Natural killer cell (primary cell): ENCODE results near the gene UNC13B. TPM values are rescaled to one million over a fixed set of nuclear protein-coding genes. Genes with fewer than 3 reads are reported as not detected.

Source experiments
- ATAC-seq, 3 donors: fragments of 150-1000 bp in 2 of 3; fragments of 200-7000 bp in 1 of 3; cut with Tn5 transposase; 1 replicate in 1 of 3; 2 replicates in 2 of 3; pipeline ENCODE4 v1.10.0; 2021; ENCODE audit warnings: mild to moderate bottlenecking in 2 of 3, moderate library complexity in 2 of 3
- DNase-seq, 2 donors: peaks; one replicate each; pipeline versions ENCODE4 v3.0.0 to v3.0.0-alpha.2; 2013 to 2021; ENCODE audit warnings: mixed read lengths in 1 of 2
- H3K27ac ChIP-seq: one replicate; pipeline ENCODE4 v1.5.1; 2013; ENCODE audit warnings: mild to moderate bottlenecking, low read length
- H3K27me3 ChIP-seq: one replicate; pipeline ENCODE4 v1.6.1; 2013; ENCODE audit warnings: low read length; ENCODE audit not compliant: control insufficient read depth, insufficient read depth
- H3K36me3 ChIP-seq: one replicate; pipeline ENCODE4 v1.6.1; 2013; ENCODE audit warnings: low read length; ENCODE audit not compliant: control insufficient read depth, insufficient read depth
- H3K4me1 ChIP-seq: one replicate; pipeline ENCODE4 v1.6.1; 2013; ENCODE audit warnings: low read length; ENCODE audit not compliant: control insufficient read depth, insufficient read depth
- H3K4me3 ChIP-seq: one replicate; pipeline ENCODE4 v1.5.1; 2013; ENCODE audit warnings: low read length
- H3K9me3 ChIP-seq: one replicate; pipeline ENCODE4 v1.6.1; 2013; ENCODE audit warnings: low read length; ENCODE audit not compliant: control insufficient read depth, insufficient read depth
- H3K27ac Mint-ChIP-seq, 2 donors: one replicate each; pipeline ENCODE4 v1.8.0; 2022; ENCODE audit warnings: mild to moderate bottlenecking in 2 of 2, mixed read lengths in 2 of 2, moderate library complexity in 1 of 2
- H3K27me3 Mint-ChIP-seq, 2 donors: one replicate each; pipeline ENCODE4 v1.8.0; 2022; ENCODE audit warnings: low read depth in 2 of 2, mixed read lengths in 2 of 2
- H3K36me3 Mint-ChIP-seq: one replicate; pipeline ENCODE4 v1.8.0; 2022; ENCODE audit warnings: mixed read lengths
- H3K4me1 Mint-ChIP-seq, 2 donors: one replicate each; pipeline ENCODE4 v1.8.0; 2022; ENCODE audit warnings: mixed read lengths in 2 of 2
- H3K4me3 Mint-ChIP-seq: one replicate; pipeline ENCODE4 v1.8.0; 2022; ENCODE audit warnings: mild to moderate bottlenecking, moderate library complexity, mixed read lengths
- H3K9me3 Mint-ChIP-seq, 2 donors: one replicate each; pipeline ENCODE4 v1.8.0; 2022; ENCODE audit warnings: mixed read lengths in 2 of 2
- WGBS: methylation state at CpG from one replicate; pipeline ENCODE4 v1.1.7; 2013; ENCODE audit warnings: missing lambda C conversion rate; ENCODE audit not compliant: insufficient coverage; 5-methylcytosine and 5-hydroxymethylcytosine counted together
- intact Hi-C: fragments of 100-400 bp; cut with micrococcal nuclease; formaldehyde crosslinking; loops from one replicate; pipeline ENCODE4 v1.14.2; 2022
- total RNA-seq, 4 donors: library from RNA; stranded (reverse); fragments of 120-200 nt in 1 of 4; gene quantifications; one replicate each; pipeline versions ENCODE4 v1.2.3 to v1.2.4, GENCODE V29; 2013 to 2022
- TF ChIP-seq, protein P1 (sequence below): fragments of 200-600 bp; IDR thresholded peaks from one replicate; pipeline ENCODE4 v1.8.0; 2022; ENCODE audit warnings: antibody characterized with exemption

UNC13B gene
- total RNA-seq, 3 donors from 2014 or later (not counting 1 experiment from before 2014, with no cell fraction given): 0.21 to 0.78 (median 0.27) TPM

DNA sequence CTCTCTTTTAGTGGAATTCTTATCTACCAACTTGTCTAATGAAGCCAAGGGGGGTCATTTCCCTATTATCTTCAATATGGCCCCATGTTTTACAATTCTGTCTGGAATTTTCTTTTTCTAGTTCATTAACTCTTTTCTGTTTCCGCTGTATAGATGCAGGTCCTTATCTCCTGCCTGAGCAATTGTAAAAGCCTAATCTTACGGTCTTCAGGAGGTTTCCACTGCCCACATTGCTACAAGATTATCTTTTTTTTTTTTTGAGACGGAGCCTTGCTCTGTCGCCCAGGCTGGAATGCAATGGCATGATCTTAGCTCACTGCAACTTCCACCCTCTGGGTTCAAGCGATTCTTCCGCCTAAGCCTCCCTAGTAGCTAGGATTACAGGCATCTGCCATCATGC is 132.3 kb downstream of the UNC13B start:
- H3K27ac Mint-ChIP-seq: no peak overlapping the region
- intact Hi-C loops: no loop called here
- H3K4me3 Mint-ChIP-seq: no peak overlapping the region
- DNase-seq: no peak
- TF ChIP-seq, protein P1, sequence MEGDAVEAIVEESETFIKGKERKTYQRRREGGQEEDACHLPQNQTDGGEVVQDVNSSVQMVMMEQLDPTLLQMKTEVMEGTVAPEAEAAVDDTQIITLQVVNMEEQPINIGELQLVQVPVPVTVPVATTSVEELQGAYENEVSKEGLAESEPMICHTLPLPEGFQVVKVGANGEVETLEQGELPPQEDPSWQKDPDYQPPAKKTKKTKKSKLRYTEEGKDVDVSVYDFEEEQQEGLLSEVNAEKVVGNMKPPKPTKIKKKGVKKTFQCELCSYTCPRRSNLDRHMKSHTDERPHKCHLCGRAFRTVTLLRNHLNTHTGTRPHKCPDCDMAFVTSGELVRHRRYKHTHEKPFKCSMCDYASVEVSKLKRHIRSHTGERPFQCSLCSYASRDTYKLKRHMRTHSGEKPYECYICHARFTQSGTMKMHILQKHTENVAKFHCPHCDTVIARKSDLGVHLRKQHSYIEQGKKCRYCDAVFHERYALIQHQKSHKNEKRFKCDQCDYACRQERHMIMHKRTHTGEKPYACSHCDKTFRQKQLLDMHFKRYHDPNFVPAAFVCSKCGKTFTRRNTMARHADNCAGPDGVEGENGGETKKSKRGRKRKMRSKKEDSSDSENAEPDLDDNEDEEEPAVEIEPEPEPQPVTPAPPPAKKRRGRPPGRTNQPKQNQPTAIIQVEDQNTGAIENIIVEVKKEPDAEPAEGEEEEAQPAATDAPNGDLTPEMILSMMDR: no peak
- H3K4me1 ChIP-seq: no peaks in the 10 kb centered on the region
- no peaks in the 10 kb centered on the region for H3K27me3 ChIP-seq
- H3K4me1 Mint-ChIP-seq: no peaks in the 10 kb centered on the region
- H3K27ac ChIP-seq: no peak overlapping the region
- no peaks in the 10 kb centered on the region for H3K36me3 ChIP-seq
- H3K27me3 Mint-ChIP-seq: peaks cover 7 to 18% of the 10 kb centered on the region in 2 donors
- no peaks in the 10 kb centered on the region for H3K36me3 Mint-ChIP-seq
- WGBS: 94% methylated on average over 6 of the region's 6 CpGs
- ATAC-seq: no peak
- no peaks in the 10 kb centered on the region for H3K9me3 ChIP-seq
- no peaks in the 10 kb centered on the region for H3K9me3 Mint-ChIP-seq
- H3K4me3 ChIP-seq: no peak overlapping the region

DNA sequence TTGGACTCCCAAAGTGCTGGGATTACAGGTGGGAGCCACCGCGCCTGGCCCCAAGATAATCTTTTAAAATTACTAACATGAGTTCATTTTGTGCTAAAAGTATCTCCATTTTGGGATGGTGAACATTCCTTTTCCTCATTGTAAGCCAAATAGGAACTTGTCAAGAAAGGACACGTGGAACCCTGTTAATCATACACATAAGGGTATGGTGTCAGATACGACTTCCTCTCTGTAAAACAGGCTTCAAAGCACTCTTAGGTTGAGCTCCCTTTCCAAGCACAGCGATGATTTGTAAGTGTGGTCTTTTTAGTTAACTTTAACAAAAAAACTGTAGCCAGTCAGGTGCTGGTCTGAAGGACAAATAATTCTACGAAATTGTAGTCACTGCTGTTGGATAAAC is 132.7 kb downstream of the UNC13B start:
- H3K4me1 Mint-ChIP-seq: no peaks in the 10 kb centered on the region
- peaks cover 7 to 18% of the 10 kb centered on the region in 2 donors for H3K27me3 Mint-ChIP-seq
- WGBS: 69% methylated on average over 5 of the region's 6 CpGs
- TF ChIP-seq, protein P1: no peak
- H3K27me3 ChIP-seq: no peaks in the 10 kb centered on the region
- H3K27ac Mint-ChIP-seq: no peak overlapping the region
- H3K4me3 ChIP-seq: no peak overlapping the region
- no peak for DNase-seq
- intact Hi-C loops: no loop called here
- no peaks in the 10 kb centered on the region for H3K4me1 ChIP-seq
- no peak for ATAC-seq
- no peak overlapping the region for H3K4me3 Mint-ChIP-seq
- H3K9me3 Mint-ChIP-seq: no peaks in the 10 kb centered on the region
- H3K9me3 ChIP-seq: no peaks in the 10 kb centered on the region
- no peaks in the 10 kb centered on the region for H3K36me3 Mint-ChIP-seq
- no peaks in the 10 kb centered on the region for H3K36me3 ChIP-seq
- no peak overlapping the region for H3K27ac ChIP-seq

DNA sequence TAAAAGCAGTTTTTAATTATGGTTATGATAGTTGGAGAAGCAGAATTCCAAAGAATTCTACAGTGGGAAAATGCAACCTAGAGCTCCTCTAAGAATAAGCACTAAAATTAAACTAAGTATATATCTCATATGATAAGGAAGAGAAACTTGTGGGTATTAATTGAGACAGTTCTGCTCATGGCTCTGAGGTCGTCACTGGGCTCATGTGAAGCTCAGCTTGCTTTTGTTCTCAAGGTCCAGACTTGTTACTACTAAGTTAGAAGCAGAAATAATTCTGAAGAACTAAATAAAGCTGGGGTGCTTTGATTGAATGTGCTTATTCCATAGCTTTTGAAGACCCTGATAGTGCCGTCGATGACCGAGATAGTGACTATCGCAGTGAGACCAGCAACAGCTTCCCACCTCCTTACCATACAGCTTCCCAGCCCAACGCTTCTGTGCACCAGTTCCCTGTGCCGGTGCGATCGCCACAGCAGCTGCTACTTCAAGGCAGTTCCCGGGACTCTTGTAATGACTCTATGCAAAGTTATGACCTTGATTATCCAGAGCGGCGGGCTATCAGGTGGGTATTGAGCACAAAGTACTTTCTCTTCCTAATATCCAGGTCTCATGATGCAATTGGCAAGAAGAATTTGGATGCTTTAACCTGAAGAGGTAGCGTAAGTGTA is 133.7 kb downstream of the UNC13B start:
- H3K4me1 ChIP-seq: no peaks in the 10 kb centered on the region
- H3K4me1 Mint-ChIP-seq: no peaks in the 10 kb centered on the region
- no peaks in the 10 kb centered on the region for H3K9me3 ChIP-seq
- H3K4me3 ChIP-seq: no peak overlapping the region
- no peaks in the 10 kb centered on the region for H3K36me3 Mint-ChIP-seq
- no peak overlapping the region for H3K27ac ChIP-seq
- DNase-seq (no peak), ATAC-seq (no peak)
- TF ChIP-seq, protein P1: no peak
- intact Hi-C loops: no loop called here
- H3K9me3 Mint-ChIP-seq: no peaks in the 10 kb centered on the region
- 92% methylated on average over 12 of the region's 13 CpGs for WGBS
- no peak overlapping the region for H3K4me3 Mint-ChIP-seq
- H3K27ac Mint-ChIP-seq: no peak overlapping the region
- no peaks in the 10 kb centered on the region for H3K36me3 ChIP-seq
- H3K27me3 ChIP-seq: peaks cover 2% of the 10 kb centered on the region
- peaks cover 10 to 26% of the 10 kb centered on the region in 2 donors for H3K27me3 Mint-ChIP-seq

DNA sequence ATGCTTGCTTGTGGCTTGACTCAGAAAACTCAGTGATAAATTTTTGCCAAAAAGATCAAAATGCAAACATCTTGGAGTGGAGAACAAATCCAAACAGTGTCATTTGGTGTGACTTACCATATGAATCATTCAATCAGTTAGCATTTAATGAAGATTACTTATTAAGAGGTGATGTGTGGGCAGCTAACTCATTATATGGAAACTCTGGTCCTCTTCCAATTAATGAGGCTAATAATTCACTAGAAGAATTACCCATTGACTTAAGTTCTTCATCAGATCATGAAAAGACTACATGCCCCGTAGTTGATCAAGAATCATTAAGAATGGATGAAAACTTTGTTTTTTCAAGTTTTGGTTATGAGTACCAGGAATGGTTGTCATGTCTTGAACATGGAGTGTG is 141.8 kb downstream of the UNC13B start:
- 100% methylated on average over 1 of the region's 1 CpG for whole genome bisulfite sequencing
- no peaks in the 10 kb centered on the region for H3K4me1 ChIP-seq
- TF ChIP-seq, protein P1: no peak
- no peak overlapping the region for H3K27ac Mint-ChIP-seq
- H3K36me3 Mint-ChIP-seq: no peaks in the 10 kb centered on the region
- no peaks in the 10 kb centered on the region for H3K36me3 ChIP-seq
- H3K4me1 Mint-ChIP-seq: no peaks in the 10 kb centered on the region
- H3K27me3 ChIP-seq: peaks cover 4% of the 10 kb centered on the region
- H3K4me3 ChIP-seq: no peak overlapping the region
- H3K4me3 Mint-ChIP-seq: no peak overlapping the region
- no peaks in the 10 kb centered on the region for H3K9me3 ChIP-seq
- DNase-seq: no peak
- ATAC-seq: no peak
- peaks cover 21 to 84% of the 10 kb centered on the region in 2 donors for H3K27me3 Mint-ChIP-seq
- intact Hi-C loops: no loop called here
- no peaks in the 10 kb centered on the region for H3K9me3 Mint-ChIP-seq
- no peak overlapping the region for H3K27ac ChIP-seq
